ENCODE data around the gene NAGA. TPM values are rescaled to one million over a fixed set of nuclear protein-coding genes. Genes with fewer than 3 reads are reported as not detected.

NAGA gene
- total and polyA plus RNA-seq, 2 of the 4 experiments (the other 2 are of a cell fraction) = 34.3 to 44.8 TPM

GRCh38 chr22:42078469-42079318 is 8.1 kb upstream of the NAGA start:
- Histone ChIP-seq H3K18ac (ENCODE audit: low read depth, low read length) (peak overlapping the region; percentile 26; the same call in 1 of the 2 replicates), H2AK5ac (ENCODE audit: low read depth, low read length) (peak overlapping the region; percentile 92), H3K27ac (ENCODE audit: insufficient read depth, low read length) (peak overlapping the region; percentile 74), H4K91ac (ENCODE audit: insufficient read depth, low read depth, low read length) (peak overlapping the region; percentile 85), H2BK5ac (ENCODE audit: low read depth, low read length, poor library complexity, severe bottlenecking) (peak overlapping the region; percentile 47), H3K4me2 (ENCODE audit: low read depth, low read length) (peak overlapping the region; percentile 63), H3K79me1 (ENCODE audit: low read depth in 1 of 2, low read length in 2 of 2) (peaks cover 27 to 58% of the 10 kb centered on the region in 2 experiments), H4K5ac (ENCODE audit: low read depth, low read length) (peak overlapping the region; percentile 77), H3K56ac (ENCODE audit: extremely low read depth, insufficient read depth, low read length) (peak overlapping the region; percentile 86), H3K4me1 (ENCODE audit: control insufficient read depth, insufficient read depth, low read length) (peaks cover 13% of the 10 kb centered on the region), H2BK20ac (ENCODE audit: low read depth, low read length) (no peak overlapping the region), H4K20me1 (ENCODE audit: insufficient read depth, low read length) (no peaks in the 10 kb centered on the region), H3K23ac (ENCODE audit: low read depth, low read length) (peak overlapping the region; percentile 81), H3K9ac (ENCODE audit: low read depth, low read length) (peak overlapping the region; percentile 72), H3K27me3 (ENCODE audit: control insufficient read depth, insufficient read depth, low read length) (no peaks in the 10 kb centered on the region), H3K9me1 (ENCODE audit: insufficient read depth, low read length) (peaks cover 19% of the 10 kb centered on the region; the same call in 1 of the 2 replicates), H2BK15ac (ENCODE audit: low read depth, low read length) (peak overlapping the region; percentile 9; the same call in 1 of the 3 replicates), H3K36me3 (ENCODE audit: control insufficient read depth, insufficient read depth, low read length) (peaks cover 11% of the 10 kb centered on the region), H2AK9ac (replicated peaks; ENCODE audit: low read depth, low read length, poor library complexity) (peak overlapping the region; percentile 98), H2BK120ac (ENCODE audit: low read depth, low read length) (peak overlapping the region; percentile 47), H3K14ac (replicated peaks; ENCODE audit: low read depth, low read length) (peak overlapping the region; percentile 92), H2AFZ (replicated peaks; ENCODE audit: low read length, poor library complexity) (peak overlapping the region; percentile 98), H3K4ac (ENCODE audit: low read depth, low read length) (peak overlapping the region; percentile 86), H3K4me3 (ENCODE audit: insufficient read depth, low read depth, low read length) (peak overlapping the region; percentile 59), H3K9me3 (ENCODE audit: control insufficient read depth, insufficient read depth, low read length) (no peaks in the 10 kb centered on the region), H4K8ac (ENCODE audit: low read depth in 2 of 2, low read length in 2 of 2) (peak overlapping the region; percentile 97 to 99)
- POLR2A ChIA-PET (ENCODE audit: unreplicated experiment) = interaction anchor here (0.6 kb wide), 1 partner anchor 481 kb away, joined by 3 read pairs; no protein-coding TSS in a partner anchor
- in situ Hi-C loops (cut with MboI; ENCODE audit: low sequenced_read_pairs) (no loop called here), dilution Hi-C loops (cut with HindIII; ENCODE audit: low sequenced_read_pairs, unreplicated experiment) (no loop called here), intact Hi-C loops (cut with micrococcal nuclease) (loop anchor here (2.0 kb wide), 1 partner anchor 112 kb away; no protein-coding TSS in a partner anchor)
- DNase-seq (no peak), ATAC-seq (ENCODE audit: low read depth) (peak; percentile 1)
- TF ChIP-seq CHD1 (IDR thresholded peaks at IDR 0.05; ENCODE audit: low read depth, low read length) (no peak), POLR2A (IDR thresholded peaks at IDR 0.05; ENCODE audit: low read depth, low read length) (no peak), MAFK (IDR thresholded peaks at IDR 0.05; ENCODE audit: low read depth, low read length) (no peak), MAZ (IDR thresholded peaks at IDR 0.05; ENCODE audit: borderline replicate concordance, low read depth, low read length) (no peak), USF2 (IDR thresholded peaks at IDR 0.05; ENCODE audit: low read depth, low read length) (no peak)
- BruUV-seq (replicated peaks) = no TSS peak
- WGBS, 2 experiments (ENCODE audit: extremely low coverage in 2 of 2, insufficient read length in 1 of 2) = 58% methylated on average over 9 of the region's 24 CpGs; no CpG with 5 or more reads in 1 of the 2 experiments
- CTCF ChIA-PET = no interaction called here
